Hematopoietic multipotent progenitor cell (in vitro differentiated cells): ENCODE data around the gene ARL6IP4. TPM values are rescaled to one million over a fixed set of nuclear protein-coding genes. Genes with fewer than 3 reads are reported as not detected.
"Not testable (repeated sequence)": the region's sequence is repeated elsewhere in the genome, so short reads cannot be mapped to it uniquely, and the experiment has no call there.

Experiments
- DNase-seq, 3 donors: peaks; one replicate each; pipeline ENCODE4 v3.0.0-alpha.2; 2011 to 2015; ENCODE audit warnings: low read depth in 2 of 3, low spot score in 2 of 3
- total RNA-seq: library from RNA; depleted of rRNA; stranded (reverse); fragments of >200 nt; gene quantifications from one replicate; pipeline ENCODE4 v1.2.3, GENCODE V29; 2012

Gene ARL6IP4
- 83.5 TPM for total RNA-seq

- peak; percentile 39 to 67 (median 62) for DNase-seq
Observed at GRCh38 chr12:122980183-122981035, at the start of gene ARL6IP4. ARL6IP4 (plus strand) TSS chr12:122980681; CDS start chr12:122981140, 459 bp downstream.

DNA sequence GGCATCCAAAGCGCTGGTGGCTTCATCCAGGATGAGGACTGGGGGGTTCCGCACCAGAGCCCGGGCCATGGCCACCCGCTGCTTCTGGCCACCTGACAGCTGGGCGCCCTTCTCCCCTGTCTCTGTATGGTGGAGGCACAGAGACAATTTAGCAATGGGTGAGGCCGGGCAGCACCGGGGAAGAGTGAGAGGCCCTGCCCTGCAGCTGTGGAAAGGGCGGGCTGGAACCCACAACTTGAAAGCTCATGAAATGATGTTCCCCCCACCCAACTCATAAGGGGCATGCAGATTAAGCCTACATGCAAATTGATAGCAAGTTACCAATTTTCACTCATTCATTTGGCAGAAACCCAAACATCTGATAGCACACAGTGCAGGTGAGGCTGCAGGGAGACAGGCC is 48.3 kb upstream of the ARL6IP4 start:
- DNase-seq, result no peak

GRCh38 chr12:122934722-122935121 is 45.8 kb upstream of the ARL6IP4 start:
- no peak for DNase-seq

DNA sequence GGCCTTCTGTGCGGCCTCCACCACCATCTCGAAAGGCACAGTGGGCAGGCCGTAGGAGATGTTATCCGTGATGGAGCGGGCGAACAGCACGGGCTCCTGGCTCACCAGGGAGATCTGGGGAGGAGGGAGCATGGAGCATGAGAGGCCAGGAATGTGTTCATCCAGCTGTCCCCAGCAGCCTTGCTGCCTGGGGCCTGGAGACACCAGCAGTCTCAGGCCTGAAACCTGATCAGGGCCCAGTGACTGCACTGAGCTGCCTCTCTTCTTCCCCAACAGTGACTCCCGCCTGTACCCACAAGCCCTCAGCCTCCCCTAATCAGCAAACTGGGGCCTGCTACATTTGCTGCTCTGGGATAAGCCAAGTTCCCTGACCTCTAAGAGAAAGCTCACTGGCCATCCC is 45.2 kb upstream of the ARL6IP4 start:
- no peak for DNase-seq

GRCh38 chr12:122937622-122938091 is 42.8 kb upstream of the ARL6IP4 start:
- DNase-seq, result no peak

- no peak for DNase-seq
Observed at GRCh38 chr12:122939125-122939524, 41.4 kb upstream of the ARL6IP4 start.

DNA sequence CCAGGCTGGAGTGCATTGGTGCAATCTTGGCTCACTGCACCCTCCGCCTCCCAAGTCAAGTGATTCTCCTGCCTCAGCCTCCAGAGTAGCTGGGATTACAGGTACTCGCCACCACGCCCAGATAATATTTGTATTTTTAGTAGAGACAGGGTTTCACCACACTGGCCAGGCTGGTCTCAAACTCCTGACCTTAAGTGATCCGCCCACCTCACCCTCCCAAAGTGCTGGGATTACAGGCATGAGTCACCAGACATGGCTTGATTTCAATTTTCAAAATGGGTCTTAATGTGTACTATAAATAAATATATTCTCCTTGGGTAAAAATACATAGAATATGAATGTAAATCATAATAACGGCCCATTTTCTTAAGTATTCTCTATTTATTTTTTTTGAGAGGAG is 39.1 kb upstream of the ARL6IP4 start:
- not testable (repeated sequence) for DNase-seq

- DNase-seq, result no peak
Observed at GRCh38 chr12:122942637-122943036, 37.8 kb upstream of the ARL6IP4 start.

- DNase-seq, result peak in 1 of 3 donors; percentile 33
Observed at GRCh38 chr12:122943196-122943595, 37.3 kb upstream of the ARL6IP4 start.

DNA sequence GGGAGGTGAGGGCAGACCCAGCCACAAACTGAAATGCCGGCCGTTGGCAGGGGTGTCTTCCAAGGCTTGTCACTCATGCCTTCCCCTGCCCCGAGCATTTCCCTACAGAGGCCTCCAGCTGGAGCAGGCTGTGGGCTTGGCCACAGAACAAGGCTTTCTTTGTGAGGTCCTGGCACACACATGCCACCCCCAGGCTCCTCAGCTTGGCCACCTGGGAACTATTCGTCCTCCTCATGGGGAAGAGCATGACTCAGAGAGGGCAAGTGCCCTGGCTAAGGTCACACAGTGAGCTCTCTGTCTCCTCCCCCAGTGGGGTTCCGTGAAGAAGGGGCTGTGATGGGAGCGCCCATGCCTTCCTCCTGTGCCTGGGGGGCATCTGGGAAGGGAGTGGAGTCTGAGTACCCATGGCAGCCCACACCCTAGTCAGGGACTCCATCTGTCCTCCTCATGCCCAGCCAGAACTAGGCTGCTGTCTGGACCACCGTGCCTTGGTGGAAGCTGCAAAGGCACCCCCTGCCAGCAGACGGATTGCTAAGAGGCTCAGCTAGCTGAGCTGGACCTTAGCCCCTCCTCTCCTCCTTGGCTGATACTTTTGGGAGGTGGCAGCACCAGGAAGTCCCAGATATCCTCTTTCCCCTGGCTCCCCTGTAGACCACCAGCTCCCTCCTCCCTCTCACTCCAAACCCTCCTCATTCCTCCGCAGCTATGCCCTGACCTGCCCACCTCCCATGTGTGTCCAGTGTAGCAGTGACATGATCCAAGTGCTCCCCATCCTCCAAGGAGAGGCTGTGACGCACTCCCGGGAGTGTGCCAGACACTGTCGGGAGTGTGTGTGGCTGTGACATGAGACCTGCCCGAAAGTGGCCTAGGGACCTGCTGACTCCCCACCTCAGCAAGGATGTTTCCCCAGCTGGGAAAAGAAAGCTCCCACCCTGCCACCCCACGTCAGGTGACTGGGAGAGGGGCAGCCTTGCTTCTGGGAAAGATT is 35.6 kb upstream of the ARL6IP4 start:
- DNase-seq, result no peak

DNA sequence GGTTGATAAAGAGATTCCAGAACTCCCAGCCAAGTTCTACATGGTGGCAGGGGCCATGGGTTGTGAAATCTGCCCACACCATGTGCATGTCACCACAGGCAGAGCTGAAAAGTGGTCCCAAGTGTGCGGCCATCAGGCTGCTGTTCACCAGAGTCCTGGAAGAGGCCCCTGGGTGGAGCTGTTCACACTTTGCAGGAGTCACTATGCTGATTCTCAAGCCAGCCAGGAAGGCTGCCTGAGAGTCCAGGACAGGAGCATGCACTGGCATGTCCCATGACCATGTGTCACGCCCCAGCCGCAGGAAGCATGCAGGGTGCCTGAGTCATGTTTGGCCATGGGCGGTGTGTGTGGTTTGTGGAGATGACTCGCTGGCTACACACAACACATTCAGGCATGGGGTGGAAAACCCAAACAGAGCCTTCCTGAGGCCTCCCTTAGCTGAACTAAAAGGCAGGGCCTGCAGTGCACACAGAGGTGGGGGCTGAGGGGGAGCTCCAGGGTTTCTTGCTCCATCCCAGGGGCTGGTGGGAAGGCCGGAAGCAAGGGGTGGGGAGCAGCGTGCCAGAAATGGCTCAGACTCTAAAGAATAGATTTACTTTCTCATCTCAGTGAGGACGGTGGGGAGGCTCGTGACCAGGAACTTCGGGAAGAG is 33.7 kb upstream of the ARL6IP4 start:
- DNase-seq, result peak in 2 of 3 donors; percentile 96 to 98

DNA sequence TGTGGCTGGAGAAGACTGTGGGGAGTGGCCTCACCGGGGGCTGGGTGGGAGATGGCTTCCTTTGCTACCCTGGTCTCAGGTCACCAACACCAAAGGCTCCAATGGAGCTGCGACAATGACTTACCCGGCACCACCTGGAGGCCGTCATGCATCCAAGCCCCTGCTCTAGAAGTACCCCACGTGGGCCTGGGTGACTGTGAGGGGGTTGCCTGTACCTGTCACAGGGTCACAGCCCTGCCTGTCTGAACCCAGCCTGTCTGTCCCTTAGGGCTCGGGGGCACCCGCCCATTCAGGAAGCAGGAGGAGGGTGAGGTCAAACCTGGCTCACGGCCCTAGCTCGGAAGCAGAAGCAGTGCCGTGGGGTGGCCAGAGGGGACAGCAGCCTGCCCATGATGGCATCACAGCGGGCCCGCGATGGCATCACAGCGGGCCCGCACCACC is 33.1 kb upstream of the ARL6IP4 start:
- DNase-seq, result peak in 2 of 3 donors; percentile 61 to 72

- DNase-seq, result no peak
Observed at GRCh38 chr12:122948605-122949004, 31.9 kb upstream of the ARL6IP4 start.

DNA sequence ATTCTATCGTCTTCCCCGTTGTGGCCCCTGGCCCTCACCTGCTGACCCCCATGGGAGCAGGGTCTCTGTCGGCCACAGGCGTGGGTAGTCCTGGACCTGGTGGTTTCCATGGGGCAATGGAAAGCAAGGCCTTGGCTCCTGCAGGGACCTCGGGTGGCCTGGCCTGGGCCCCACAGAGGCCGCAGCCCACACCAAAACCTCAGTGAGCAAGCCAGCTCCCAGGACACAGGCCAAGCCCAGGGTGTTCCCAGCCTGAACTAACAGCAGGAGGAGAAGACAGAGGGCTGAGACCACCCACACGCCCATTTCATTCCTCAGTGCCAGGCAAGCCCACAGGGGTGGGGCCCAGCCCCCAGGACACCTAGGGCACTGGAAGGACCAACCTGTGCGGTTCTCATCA is 31.1 kb upstream of the ARL6IP4 start:
- no peak for DNase-seq

DNA sequence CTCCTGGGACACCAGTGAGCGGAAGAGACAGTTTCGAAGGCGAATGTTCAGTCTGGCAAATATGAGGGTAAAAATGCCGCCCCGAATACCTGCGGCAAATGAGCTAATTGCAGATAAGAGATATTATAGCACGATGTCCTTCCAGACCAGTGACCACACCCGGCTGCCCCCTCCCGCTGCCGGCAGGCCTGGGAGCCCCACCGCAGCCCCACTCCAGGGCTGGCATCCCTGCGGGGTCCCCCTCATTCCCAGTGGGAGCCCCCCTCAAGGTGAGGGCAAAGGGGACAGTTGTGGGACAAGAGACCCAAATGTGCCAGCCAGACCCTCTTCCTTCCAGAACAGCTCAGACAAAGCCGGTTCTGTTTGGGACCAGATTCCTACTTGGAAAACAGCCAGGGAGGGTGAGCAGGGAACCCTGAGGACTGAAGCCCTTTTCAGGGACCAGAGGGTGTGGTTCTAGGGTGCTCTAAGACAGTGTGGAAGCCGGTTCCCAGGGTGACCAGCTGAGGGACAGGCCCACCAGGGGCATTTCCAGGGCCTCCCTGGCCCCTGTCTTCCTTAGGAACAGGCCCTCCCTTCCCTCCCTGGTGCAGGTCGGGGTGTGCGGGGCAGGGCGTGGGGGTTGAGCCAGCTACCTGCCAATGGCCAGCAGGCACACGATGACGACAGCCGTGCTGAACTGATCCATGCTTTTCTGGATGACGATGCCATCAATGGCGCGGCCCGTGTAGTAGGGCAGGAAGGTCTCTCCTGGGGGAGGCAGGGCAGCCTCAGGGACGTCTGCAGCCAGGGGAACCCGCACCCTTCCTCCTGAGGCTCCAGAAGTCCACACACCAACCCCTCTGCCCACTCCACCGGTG is 30.4 kb upstream of the ARL6IP4 start:
- DNase-seq, result no peak

DNA sequence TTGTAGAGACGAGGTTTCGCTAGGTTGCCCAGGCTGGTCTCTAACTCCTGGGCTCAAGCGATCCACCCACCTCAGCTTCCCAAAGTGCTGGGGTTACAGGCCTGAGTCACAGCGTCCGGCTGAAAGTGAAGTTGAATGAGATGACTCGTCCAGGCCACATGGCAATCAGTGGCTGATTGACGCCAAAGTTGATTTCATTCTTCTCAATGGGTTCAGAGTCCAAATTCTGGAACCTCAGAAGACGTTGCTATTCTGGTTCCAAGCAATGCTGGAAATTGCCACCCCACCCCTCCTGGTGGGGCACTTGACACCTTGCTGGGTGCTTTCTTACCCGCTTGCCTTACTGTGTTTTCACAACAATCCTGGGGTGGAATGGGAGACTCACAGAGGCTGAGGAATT is 29.1 kb upstream of the ARL6IP4 start:
- DNase-seq, result no peak

DNA sequence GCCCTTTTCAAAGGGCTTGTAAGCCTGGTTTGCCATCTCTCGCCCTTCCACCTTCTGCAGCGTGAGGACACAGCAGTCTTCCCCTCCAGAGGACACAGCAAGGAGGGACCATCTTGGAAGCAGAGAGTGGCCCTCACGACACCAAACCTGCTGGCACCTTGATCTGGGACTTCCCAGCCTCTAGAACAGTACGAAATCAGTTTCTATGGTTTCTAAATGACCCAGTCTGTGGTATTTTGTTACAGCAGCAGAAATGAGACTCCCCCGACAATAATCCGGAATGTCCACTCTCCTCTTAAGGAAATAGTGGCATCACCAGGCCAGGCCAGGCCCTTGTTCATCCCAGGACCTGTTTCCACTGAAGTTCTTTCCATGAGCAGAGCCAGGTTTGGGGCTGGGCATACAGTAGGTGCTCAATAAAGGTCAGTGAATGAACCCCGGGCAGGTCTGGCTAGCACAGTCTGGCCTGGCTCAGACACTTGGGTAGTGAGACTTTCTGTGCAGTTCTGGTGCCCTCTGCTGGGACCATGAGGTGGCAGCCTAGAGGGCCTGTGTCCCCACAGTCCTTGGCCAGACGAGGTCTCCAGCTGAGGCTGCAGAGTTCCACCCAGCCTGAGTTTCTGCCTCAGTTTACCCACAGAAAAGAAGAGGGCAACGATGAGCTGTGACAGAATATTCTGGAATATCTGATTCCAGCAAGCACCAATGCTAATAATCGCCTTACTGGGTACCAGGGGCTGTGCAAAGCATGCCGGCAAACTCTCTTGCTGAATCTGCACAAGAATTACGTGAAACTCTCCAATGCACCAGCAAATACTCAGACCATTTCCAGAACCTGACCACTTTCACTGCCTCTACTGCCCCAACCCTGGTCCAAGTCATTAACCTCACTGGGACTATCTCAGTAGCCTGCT is 28.2 kb upstream of the ARL6IP4 start:
- peak; percentile 53 to 82 (median 71) for DNase-seq

DNA sequence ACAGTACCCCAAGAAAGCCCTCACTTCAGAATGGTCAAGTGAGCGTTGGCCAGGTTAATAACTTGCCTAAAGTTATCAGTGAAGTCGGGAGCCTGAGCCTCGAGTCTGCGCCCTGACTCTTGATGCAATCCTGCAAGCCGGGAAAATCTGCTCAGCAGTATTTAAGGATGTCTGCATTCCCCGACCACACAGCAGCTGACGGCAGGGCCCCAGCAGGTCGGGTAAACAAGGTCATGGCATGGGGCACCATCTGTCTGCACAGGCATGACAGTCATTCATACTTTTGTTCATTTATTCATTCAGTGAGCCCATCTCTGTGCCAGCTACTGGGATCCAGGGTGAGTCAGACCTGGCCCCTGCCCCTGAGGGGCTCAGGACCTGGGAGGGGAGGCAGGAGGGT is 25.3 kb upstream of the ARL6IP4 start:
- no peak for DNase-seq

DNA sequence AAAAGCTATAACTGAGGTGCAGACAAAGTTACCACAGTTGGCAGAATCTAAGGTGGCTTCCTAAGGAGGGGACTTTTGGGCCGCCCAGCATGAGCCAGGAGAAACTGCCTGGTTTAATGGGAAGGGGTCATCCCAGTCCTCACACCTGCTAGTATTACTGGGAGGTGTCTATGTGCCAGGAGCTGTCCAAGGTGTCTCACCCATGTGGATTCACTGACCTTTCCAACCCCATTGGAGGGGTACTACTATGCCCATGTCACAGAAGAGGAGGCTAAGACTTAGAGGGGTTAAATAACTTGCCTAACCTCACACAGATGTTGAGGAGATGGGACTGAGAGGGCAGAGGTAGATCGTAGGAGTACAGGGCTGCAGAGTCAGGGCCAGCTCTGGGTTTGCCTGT is 24.4 kb upstream of the ARL6IP4 start:
- DNase-seq, result no peak
